HPDE6-E6E7 (cell line): ENCODE data around the gene AKAP8L.

Experiments used
- DNase-seq: peaks from one replicate; pipeline ENCODE4 v3.0.0; 2011; ENCODE audit warnings: missing footprints; ENCODE audit errors: extremely low spot score

AKAP8L gene

DNA sequence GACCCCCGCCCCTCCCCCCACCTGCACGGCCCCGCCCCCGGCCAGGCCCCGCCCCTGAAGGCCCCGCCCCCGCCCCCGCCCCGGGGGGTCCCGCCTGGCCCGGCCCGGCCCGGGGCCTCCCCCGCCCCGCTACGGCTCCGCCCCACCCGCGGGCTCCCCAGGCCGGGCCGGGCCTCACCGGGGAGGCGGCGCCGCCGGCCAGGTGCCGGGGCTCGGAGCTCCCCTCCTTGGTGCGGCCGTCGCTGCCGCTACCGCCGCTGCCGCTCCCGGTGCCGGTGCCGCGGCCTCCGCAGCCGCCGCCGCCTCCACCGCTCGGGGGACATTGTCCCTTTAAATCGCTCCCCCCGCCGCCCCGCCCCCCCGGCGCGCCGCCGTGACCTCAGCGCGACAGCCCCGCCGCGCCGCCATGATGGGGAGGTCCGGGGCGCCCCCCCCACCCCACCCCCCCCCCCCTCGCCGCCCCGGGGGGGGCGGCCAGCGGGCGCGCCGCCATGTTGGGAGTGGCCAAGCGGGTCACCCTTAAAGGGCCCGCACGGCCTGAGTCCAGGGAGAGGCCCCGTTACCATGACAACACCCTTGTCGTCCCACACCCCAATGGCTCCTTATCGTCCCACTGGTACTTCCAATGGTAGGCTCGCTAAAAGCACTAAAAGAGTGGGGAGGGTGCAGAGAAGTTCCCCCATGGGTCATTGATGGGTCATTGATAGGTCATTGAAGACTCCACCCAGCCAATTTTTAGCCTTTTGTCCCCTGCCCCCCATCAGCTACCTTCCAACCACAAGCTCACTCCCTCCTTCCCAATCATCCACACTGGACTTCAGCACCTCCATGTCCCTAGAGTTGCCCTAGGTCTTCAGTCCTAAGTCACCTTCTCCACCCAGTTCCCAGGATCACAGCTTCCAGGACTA lies 31.1 kb upstream of the AKAP8L start, which contains the start of gene WIZ:
WIZ (minus strand) TSS at position 337 of the 908 bp plus-strand sequence. CDS start 1,649 bp downstream, outside the sequence.
- DNase-seq, result peak; percentile 61

DNA sequence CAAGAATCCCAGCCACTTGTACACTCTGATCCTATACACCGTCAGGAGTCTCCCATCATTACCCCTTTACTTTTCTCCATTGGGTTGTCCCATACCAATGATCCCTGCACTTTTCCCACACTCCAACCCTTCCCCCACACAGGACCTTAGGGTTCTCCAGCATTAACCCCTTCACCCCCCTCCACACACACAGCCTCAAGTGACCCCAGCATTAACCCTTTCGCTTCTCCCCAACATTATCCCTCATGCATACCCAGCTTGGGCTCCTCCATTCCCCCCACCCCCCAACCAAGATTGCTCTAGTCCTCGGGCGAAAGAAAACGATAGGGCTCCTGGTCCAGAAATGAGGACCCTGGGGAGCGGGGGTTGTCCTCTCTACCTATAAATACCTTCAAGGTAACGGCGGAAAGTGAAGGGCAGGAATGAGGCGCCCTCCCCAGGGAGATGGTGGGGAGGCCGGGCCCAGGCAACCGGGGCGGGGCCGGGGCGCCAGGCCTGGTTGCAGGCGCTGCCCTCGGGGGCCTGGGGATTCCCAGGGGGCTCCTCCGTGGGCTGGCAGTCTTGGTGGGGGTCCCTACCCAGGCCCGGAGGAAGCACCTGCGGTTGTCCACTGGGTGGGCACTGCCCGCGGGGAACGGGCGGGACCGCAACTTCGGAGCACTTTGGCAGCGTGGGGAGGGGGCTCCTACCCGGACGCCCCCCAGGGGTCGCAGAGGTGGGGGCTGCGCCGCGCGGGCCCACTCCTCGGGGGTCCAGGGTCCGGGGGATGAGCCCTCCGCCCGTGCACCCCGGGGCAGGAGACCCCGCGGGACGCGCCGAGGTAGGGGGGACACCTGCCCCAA lies 30.2 kb upstream of the AKAP8L start:
- no peak for DNase-seq

DNA sequence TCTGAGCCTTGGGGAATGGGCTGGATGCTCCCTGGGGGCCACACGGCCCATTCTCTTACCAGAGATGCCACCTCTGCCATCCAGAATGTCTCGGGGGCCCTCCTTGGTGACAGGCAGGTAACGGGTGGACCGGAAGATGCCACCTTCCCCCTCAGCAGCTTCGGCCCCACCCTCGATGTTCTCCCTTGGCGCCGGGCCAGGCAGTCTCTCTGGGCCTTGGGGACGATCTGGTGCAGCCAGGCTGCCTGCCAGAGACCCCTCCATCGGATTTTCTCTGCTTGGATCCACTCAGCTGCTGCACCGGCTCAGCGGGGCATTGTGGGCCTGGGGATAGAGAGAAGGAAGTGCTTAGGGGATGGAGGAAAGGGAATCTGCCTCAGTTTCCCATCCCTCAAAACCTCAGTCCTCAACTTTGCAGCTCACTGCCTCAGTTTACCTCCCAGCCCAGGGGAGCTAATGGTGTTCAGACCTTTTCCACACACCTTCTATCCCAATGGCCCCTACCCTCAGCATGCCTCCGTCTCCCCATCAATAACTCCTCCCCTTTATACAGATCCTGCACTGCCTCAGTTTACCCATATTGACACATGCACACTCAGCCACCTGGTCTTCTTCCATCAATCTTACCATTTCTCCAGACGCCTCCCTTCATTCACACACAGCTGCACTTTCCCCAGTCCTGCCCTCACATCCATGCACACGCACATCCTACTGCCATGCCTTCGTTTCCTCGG lies 29.4 kb upstream of the AKAP8L start:
- no peak for DNase-seq

DNA sequence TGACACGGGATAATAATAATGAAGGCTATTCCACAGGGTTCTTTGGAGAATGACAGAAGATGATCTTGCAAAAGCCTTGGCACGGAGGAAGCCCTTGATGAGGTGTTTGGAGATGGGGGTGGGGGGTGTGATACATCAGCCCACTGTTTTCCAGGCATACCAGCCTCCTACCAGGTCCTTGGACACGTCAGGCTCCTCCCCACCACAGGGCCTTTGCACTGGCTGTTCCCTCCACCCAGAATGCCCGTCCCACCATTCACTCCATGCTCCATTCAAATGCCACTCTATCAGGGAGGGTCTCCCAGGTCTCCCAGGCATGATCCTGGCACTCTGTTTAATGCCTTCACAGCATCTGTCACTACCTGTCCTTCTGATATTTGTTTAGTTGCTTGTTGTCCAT lies 28.3 kb upstream of the AKAP8L start:
- DNase-seq, result no peak

DNA sequence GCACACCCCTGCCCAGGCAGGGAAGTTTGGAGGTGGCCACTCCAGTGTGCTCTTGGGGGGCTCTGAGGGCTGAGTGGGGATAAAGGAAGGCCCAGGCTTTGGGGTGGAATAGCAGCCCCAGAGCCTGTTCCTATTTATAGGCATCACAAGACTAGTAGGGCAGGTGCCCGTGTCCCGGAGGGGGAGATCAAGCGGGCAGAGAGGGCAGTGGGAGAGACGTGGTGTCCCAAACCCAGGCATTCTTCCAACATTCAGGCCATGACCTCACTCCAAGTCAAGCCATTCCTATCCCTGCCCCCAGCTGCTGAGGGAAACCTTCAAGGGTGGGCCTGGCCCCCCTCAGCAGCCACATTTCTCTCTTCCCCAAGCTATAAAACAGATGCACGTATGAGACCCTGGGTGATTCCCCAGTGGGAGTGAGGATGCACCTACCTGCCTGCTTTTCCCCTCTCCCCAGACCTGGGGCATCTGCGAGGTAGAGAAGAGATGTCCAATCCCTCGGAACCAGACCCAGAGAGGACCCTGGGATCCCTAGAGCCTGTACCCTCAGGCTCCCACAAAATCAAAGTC lies 27.1 kb upstream of the AKAP8L start:
- no peak for DNase-seq

DNA sequence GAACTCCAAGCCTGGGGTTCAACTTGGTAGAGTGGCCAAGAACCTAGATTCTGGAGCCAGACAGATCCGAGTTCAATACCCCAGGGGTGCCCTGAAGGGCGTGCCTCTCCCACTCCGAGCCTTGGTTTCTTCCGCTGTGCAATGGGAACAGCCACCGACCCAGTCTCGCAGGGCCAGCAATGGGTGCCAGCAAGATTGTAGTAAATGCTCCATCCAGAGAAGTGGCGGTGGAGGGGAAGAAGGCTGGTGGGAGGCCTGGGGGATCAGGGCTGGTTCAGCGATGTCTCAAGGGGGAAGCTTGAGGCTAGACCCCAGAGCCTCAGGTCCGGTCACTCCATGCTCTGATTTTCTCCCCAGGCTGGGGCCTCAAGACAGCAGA lies 26.4 kb upstream of the AKAP8L start:
- no peak for DNase-seq

DNA sequence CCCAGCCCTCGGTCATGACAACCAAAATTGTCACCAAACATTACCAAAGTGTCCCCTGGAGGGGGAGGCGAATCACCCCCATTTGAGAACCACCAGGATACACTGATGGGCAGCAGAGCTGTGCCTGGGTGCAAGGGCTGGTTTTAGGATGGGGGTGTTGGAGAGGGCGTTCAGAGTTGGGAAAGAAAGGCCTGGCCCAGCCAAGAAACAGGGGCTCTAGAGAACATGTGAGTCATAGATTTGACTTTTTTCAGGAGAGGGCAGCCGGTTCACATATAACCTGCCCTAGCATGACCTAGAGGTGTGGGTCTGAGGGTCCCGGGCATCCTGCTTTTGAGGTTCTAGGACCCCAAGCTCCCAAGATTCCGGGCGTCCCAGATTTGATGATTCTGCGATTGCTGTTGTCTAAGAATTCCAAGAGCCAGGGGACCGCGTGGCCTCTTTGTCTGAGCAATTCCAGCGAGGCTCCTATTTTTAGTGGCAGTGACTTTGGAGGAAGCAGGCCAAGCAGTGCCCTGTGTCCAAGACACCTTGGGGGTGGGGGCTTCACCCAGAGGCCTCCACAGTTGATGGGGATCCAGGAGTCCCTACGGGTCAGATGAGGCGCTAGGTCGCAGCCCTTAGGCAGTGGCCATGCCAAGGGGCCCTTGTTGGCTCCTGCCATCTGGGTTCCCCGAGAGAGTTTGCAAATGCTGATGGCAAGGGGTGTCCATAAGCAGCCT lies 25.9 kb upstream of the AKAP8L start:
- DNase-seq, result no peak

DNA sequence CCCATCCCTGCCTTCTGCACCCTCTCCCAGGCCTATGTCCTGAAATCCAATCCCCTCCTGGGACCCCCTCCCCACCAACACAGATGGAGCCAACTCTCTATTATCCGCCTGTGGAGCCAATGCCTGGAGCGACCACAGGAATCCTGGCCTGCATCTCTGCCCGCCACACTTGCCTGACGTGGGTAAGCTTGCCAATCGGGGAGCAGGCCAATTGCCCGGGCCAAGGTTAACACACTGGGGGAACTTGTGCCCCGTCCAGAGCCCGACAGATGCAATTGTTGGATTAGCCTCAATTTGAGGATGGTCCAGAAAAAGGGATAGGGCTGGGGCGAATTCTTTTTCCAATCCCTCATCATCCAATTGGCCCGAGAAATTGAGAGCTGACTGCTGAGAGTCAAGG lies 25.1 kb upstream of the AKAP8L start:
- DNase-seq, result no peak

DNA sequence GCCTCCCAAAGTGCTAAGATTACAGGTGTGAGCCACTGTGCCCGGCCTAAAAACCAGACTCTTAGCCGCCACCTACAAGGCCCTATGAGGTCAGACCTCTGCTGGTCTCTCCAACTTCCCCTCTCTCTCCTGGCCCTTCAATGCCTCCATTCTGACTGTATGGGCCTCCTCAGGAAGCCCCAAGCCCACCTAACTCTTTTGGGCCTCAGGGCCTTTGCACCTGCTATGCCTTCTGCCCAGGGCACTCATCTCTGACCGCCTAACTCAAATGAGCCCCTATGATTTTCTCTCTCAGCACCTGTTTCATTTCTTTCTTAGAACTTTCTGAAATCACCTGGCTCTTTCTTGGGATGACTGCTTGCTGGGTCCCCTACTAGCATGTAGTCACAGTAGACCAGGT lies 24.5 kb upstream of the AKAP8L start:
- no peak for DNase-seq

DNA sequence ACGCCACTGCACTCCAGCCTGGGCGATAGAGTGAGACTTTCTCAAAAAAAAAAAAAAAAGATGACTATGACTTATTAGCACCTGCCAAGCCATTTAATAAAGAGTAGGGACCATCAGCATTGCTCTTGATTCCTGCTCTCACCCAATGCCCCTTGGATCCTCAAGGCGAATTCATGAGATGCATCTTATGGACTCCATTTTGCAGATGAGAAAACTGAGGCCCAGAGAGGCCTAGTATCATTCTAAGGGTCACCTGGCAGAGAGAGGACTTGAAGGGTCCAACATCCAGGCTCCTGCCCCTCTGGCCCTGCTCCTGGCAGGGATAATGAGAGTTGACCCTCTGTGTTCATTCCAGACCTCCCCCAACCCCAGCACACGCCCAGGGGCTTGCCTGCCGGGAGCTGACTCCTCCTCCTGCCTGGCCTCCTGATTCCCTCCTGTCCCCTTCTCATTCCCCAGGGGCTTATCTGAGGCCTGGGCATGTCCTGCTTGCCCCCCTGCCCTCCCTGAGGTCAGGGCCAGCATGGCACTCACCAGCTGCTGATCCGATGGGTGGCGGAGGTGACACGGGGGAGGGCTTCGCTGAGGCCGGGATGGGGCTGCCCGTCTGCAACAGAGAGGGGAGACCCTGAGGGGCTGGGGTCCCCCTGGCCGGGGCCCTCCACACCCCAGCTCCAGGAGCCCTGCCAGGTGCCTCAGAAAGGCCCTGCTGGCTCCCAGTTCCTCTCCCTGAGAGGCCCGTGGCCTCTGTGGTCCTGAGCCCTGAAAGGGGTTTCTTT lies 23.5 kb upstream of the AKAP8L start:
- DNase-seq, result no peak

DNA sequence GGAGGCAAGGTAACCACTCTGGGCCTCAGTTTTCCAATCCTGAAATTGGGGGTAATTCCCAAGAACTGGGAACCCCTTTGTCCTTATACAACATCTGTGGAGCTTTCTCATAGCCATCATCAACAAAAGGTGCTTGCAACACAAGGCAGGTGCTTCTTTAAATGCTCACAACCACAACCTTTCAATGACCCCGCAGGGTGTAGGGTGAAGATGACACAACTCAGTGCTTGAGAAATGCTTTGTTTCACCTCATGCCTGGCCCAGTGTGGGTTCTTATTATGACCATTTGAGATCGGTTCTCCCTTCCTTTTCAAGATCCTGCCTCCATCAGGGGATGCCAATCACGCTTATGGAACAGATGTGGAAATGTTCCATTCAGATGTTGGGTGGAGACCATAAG lies 22.5 kb upstream of the AKAP8L start:
- no peak for DNase-seq

DNA sequence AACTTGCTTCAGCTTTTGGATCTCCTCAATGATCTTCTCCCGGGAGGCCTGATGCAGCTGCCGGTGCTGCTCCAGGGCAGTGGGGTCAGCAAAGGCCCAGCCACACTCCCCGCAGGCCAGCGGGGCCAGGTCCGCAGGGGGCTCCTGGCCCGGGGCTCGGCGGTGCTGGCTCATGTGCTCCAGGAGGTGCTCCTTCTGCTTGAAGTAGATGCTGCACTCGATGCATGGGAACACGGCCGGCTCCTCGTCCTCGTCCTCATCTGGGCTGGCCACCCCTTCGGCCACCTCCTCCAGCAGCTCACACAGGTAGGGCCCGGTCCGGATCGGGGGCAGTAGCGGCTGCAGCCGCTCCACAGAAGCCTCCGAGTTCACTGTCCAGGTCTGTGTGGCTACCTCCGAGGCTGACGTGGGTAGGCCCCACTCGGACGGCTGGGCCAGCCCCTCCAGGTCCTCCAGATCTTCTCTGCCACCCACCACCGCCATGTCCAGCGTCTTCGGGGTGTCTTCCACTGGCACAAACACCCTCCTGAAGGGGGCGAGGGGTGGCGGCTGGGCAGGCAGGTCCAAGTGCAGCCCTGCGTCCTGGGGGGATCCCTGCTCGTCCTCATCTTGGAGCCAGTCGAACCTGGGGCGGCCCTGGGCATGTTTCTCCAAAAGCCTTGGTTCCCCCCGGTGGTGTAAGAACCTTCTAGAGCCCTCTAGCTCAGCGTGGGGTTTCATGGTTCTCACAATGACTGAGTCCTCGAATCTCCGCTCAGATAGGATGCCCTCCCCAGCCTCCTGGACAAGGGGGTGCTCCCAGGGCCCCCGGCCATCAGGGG lies 21.2 kb upstream of the AKAP8L start:
- DNase-seq, result no peak

DNA sequence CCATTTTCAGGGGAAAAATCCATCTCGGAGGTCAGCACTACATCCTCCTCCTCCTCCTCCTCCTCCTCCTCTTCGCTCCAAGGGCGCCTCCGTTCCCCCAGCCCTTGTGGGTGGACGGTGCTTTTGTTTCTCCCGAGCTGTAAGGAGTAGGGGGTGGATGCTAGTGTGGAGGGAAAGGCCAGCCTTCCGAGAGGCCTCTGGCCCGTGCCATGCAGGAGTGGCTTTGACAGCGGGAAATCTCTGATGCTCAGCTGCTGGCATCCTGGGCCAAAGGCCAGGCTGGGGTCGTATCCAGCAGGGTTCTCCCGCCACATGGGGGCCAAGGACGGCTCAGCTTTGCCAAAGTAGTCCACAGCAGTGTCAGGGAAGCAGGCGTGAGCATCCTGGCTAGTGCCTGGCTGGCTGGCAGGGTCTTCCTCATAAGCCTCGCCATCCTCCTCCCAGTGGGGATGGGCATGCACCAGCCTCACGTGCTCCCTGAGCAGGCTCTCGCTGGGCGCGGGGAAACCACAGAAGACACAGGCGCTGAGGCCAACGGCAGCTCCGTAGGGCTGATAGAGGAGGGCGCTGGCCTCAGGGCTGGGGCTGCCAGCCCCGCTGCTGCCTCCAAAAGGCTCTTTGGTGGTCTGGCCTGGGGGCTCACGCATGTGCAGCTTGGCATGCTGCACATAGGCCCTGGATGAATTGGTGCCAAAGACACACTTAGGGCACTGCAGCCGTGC lies 20.5 kb upstream of the AKAP8L start:
- no peak for DNase-seq

DNA sequence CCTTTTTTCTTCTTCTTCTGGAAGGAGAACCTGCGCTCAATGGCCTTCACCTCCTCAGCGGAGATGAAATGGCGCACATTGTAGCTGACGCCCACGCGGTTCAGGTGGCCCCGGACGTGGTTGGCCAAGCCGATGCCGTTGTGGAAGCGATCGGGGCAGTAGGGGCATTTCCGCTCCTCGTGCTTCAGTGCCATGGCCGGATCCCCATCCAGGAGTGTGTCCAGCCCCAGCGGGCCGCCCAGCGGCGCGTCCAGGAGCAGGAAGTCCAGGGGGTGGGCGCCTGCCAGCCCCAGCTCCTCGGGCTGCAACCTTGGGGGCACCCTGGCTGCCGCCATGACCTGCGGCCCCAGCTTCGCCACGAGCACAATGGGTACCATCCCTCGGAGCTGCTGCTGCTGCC lies 19.8 kb upstream of the AKAP8L start:
- DNase-seq, result no peak

DNA sequence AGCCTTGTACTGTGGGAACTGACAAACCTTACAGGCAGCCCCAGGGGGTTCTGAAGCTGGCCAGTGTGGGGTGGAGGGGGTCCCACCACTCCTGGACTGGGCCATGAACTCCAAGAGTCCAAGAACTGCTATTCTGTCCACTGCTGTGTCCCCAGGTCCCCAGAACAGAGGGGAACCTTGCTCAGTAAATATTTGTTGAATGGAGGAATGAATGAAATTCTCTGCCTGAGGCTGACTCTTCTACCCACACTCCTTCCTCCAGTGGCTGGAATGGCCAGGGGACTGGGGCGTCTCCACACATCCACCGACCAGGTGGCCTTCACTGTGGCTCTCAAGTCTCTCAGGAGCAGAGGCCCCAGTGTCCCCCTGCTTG lies 19.3 kb upstream of the AKAP8L start:
- no peak for DNase-seq

DNA sequence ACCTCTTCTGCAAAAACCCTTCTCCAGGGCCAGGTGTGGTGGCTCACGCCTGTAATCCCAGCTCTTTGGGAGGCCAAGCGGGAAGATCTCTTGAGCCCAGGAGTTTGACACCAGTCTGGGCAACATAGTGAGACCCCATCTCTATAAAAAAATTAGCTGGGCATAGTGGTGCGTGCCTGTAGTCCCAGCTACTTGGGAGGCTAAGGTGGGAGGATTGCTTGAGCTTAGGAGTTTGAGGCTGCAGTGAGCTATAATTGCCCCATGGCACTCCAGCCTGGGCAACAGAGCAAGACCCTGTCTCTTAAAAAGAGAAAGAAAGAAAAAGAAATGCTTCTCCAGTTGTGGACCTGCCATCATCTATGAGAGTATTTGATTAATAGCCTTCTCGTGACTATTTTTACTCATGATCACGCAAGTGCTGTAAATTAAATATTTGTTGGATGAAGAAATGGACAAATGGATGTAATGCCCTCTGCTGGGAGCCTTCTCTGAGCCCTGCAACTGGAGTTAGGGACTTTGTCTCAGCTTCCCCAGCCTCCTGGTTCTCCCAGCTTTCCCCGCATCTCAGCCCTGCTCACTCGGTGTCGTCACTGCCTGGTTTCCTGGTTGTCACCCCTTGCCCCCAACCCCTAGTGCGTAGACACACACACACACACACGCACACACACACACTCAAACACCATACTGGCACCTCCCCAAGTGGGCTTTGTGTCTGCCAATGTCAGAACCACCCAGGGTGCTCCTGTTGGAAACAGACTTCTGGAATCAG lies 18.8 kb upstream of the AKAP8L start:
- no peak for DNase-seq

DNA sequence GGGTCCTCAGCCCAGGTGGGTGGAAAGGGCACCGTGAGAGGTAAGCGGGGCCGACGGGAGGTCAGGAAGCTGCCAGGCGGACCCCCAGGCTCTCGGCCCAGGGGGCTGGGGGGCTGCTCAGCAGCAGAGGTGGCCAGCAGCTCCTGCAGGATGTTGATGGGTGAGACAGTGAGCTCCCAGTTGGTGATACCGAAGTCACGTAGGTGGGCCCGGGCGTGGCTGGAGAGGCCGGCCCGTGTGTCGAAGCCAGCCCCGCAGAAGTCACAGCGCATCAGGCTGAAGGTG lies 18.0 kb upstream of the AKAP8L start:
- no peak for DNase-seq
